Nephron progenitor cell (in vitro differentiated cells): Measurements from ENCODE around the gene SIX3.

Experiments
- DNase-seq: peaks from one replicate; pipeline ENCODE4 v3.0.0; 2021
- H3K27ac Mint-ChIP-seq: 2 replicates; pipeline ENCODE4 v1.8.0; 2021; ENCODE audit warnings: mild to moderate bottlenecking, moderate library complexity, mixed read lengths
- H3K27me3 Mint-ChIP-seq: 2 replicates; pipeline ENCODE4 v1.8.0; 2021; ENCODE audit warnings: mild to moderate bottlenecking, low read depth, mixed read lengths; ENCODE audit not compliant: poor library complexity
- H3K36me3 Mint-ChIP-seq: 2 replicates; pipeline ENCODE4 v1.8.0; 2021; ENCODE audit warnings: low read depth, mixed read lengths
- H3K4me1 Mint-ChIP-seq: 2 replicates; pipeline ENCODE4 v1.8.0; 2021; ENCODE audit warnings: mixed read lengths
- H3K4me3 Mint-ChIP-seq: 2 replicates; pipeline ENCODE4 v1.8.0; 2021; ENCODE audit warnings: mild to moderate bottlenecking, moderate library complexity, mixed read lengths
- H3K9me3 Mint-ChIP-seq: 2 replicates; pipeline ENCODE4 v1.8.0; 2021; ENCODE audit warnings: mild to moderate bottlenecking, moderate library complexity, mixed read lengths
- TF ChIP-seq, protein P1 (sequence below): fragments of 200-600 bp; sonication (generic); IDR thresholded peaks from 2 replicates; pipeline ENCODE4 v1.5.0; 2021; ENCODE audit warnings: antibody characterized with exemption

SIX3 gene

DNA sequence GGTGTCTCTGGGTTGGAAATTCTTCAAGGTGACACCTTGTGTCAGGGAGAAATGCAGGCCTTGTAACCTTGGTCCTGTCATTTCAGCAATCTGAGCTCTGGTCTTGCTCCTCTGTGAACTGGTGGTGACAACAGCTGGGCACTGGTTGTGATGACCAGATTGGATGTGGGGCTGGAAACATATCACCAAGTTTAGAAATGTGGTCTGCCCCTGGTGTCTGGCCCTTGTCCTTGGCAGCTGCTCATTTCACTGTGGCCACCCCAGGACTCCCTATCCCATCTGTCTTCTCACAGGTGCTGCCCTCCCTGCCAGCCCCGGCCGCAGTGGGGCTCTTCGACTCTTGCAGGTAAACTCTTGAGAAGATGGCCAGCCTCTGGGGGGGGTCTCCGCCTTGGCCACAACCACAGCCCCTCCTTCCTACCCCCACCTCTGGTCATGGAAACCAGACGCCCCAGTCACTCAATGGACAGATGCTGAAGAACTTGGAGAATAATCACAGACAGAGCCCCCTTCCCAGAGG lies 20.7 kb downstream of the SIX3 start:
- no peak overlapping the region for H3K27ac Mint-ChIP-seq
- DNase-seq: no peak
- H3K27me3 Mint-ChIP-seq: peaks cover 98% of the 10 kb centered on the region
- H3K4me3 Mint-ChIP-seq: no peak overlapping the region
- H3K4me1 Mint-ChIP-seq: peaks cover 5% of the 10 kb centered on the region
- H3K9me3 Mint-ChIP-seq: no peaks in the 10 kb centered on the region
- TF ChIP-seq, protein P1, sequence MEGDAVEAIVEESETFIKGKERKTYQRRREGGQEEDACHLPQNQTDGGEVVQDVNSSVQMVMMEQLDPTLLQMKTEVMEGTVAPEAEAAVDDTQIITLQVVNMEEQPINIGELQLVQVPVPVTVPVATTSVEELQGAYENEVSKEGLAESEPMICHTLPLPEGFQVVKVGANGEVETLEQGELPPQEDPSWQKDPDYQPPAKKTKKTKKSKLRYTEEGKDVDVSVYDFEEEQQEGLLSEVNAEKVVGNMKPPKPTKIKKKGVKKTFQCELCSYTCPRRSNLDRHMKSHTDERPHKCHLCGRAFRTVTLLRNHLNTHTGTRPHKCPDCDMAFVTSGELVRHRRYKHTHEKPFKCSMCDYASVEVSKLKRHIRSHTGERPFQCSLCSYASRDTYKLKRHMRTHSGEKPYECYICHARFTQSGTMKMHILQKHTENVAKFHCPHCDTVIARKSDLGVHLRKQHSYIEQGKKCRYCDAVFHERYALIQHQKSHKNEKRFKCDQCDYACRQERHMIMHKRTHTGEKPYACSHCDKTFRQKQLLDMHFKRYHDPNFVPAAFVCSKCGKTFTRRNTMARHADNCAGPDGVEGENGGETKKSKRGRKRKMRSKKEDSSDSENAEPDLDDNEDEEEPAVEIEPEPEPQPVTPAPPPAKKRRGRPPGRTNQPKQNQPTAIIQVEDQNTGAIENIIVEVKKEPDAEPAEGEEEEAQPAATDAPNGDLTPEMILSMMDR: no peak
- H3K36me3 Mint-ChIP-seq: no peaks in the 10 kb centered on the region

DNA sequence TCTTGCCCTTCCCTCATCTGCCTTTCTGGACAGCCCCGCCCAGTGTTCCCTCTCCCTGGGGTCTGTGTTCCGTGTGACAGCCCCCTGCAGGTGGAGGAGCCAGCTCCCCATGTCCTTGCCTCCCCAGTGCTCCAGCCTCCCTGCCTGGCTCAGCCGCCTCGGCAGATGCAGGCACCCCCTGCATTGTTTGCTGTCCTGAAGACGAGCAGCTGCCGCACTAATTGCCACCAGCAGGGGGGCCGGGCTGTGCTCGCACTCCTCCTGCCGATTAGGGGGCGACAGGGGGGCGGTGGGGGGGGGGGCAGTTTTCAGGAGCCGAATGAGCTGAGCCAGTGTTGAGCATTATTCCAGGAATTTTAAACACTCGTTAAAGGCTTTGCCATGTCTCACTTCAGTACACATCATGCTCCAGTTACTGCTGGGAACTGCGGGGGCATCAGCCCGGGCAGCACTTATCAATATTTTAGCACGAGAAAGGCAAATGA lies 23.3 kb downstream of the SIX3 start:
- Mint-ChIP-seq H3K4me1 (peaks cover 3% of the 10 kb centered on the region), H3K27ac (no peak overlapping the region)

DNA sequence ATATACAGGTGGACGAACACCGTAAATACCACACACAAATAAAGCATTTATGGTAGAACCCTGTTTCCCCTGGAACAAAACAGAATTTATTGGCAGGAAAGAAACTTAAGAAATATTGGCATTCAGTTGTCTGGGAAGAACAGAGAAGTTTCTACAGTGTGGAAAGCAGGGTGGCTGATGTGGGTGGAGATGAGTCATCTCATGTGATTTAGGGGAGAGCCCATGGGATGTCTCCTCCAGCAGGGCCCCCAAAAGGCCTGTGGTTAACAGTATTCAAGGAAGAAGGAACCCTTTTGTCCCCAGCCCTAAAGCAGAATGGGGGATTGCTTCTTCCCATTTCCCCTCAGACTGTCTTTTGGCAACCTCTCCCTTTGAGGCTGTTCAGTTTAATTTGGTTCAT lies 24.2 kb downstream of the SIX3 start:
- Mint-ChIP-seq H3K36me3 (no peaks in the 10 kb centered on the region), H3K9me3 (no peaks in the 10 kb centered on the region), H3K4me3 (no peak overlapping the region), H3K27me3 (peaks cover 86% of the 10 kb centered on the region), H3K27ac (no peak overlapping the region), H3K4me1 (peaks cover 5% of the 10 kb centered on the region)
- TF ChIP-seq, protein P1: no peak
- DNase-seq: no peak

More for the DNA sequence above, 23.3 kb downstream of the SIX3 start:
- peaks cover 92% of the 10 kb centered on the region for H3K27me3 Mint-ChIP-seq
- TF ChIP-seq, protein P1: no peak
- DNase-seq: peak; percentile 60
- no peak overlapping the region for H3K4me3 Mint-ChIP-seq
- no peaks in the 10 kb centered on the region for H3K36me3 Mint-ChIP-seq
- no peaks in the 10 kb centered on the region for H3K9me3 Mint-ChIP-seq

DNA sequence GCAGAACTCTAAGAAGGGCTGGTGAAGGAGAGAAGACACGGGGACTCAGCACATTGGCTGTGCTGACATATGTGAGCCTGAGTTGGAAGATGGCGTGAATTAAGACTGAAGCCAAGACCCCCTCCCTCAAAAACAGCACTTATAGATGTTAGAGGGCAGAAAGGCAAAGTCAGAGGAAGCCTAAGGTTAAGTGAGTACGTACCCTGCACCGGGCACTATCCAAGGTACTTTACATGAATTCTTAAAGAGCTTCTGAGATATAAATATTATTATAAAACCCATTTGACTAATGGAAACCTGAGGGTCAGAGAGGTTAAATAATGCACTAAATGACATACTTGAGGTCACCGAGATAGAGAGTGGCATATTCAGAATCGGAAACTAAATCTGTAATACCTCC lies 25.6 kb downstream of the SIX3 start:
- H3K36me3 Mint-ChIP-seq: no peaks in the 10 kb centered on the region
- peaks cover 83% of the 10 kb centered on the region for H3K27me3 Mint-ChIP-seq
- peaks cover 5% of the 10 kb centered on the region for H3K4me1 Mint-ChIP-seq
- TF ChIP-seq, protein P1: no peak
- no peak for DNase-seq
- no peak overlapping the region for H3K4me3 Mint-ChIP-seq
- H3K27ac Mint-ChIP-seq: no peak overlapping the region
- no peaks in the 10 kb centered on the region for H3K9me3 Mint-ChIP-seq

DNA sequence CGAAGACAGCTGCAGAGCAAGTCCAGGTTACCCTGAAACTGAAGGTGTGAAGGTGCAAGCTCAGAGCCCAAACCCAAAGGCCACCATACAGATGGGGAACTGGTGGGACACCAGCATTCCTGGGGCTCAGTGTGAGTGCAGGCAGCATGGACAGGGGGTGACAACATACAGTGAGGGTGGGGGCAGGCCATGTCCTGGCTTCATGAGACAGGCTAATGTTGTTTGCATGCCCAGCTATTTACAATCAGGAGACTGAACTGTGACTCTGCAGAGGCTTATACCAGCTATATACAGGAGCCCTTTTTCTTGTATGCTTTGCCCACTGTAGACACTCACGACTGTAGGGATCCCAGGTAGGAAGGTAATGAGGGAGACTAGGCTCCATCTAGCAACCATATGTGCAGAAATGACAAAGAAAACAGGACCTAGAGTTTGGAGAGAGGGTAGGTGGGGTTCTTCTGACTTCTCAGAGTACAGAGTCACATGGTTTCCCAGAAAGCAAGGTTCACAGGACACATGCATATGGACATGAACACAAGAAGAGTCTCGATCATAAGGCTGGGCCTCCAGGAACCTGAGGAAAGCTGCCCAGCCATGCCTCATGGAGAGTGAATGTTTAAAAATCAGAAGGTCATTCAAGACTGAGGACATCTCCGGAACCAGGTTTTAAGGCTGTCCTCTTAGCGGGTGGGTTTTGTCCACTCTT lies 26.4 kb downstream of the SIX3 start:
- H3K27me3 Mint-ChIP-seq: peaks cover 80% of the 10 kb centered on the region
- H3K27ac Mint-ChIP-seq: no peak overlapping the region
- H3K4me1 Mint-ChIP-seq: peaks cover 10% of the 10 kb centered on the region
- no peaks in the 10 kb centered on the region for H3K9me3 Mint-ChIP-seq
- TF ChIP-seq, protein P1: no peak
- no peak for DNase-seq
- H3K4me3 Mint-ChIP-seq: no peak overlapping the region
- H3K36me3 Mint-ChIP-seq: no peaks in the 10 kb centered on the region

DNA sequence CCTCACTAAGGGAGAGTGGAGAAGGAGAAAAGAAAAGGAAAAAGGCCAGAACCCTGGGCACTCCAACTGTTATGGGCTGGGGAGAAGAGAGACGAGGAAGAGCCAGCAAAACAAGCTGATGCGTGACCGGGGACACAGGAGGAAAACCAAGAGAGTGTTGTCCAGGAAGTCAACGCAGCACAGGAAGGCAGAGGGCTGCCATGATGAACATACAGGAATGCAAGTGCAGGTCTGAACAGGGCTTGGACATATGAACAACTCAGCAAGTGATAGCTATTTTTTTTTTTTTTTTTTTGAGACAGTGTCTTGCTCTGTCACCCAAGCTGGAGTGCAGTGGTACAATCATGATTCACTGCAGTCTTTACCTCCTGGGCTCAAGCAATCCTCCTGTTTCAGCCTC lies 28.4 kb downstream of the SIX3 start:
- Mint-ChIP-seq H3K27ac (no peak overlapping the region), H3K27me3 (peaks cover 69% of the 10 kb centered on the region), H3K4me1 (peaks cover 23% of the 10 kb centered on the region), H3K36me3 (no peaks in the 10 kb centered on the region), H3K4me3 (no peak overlapping the region), H3K9me3 (no peaks in the 10 kb centered on the region)
- TF ChIP-seq, protein P1: no peak
- no peak for DNase-seq
